GM21825 (cell line): ENCODE data around the gene PLPP7.

ENCODE experiments used
- ATAC-seq: cut with Tn5 transposase; IDR thresholded peaks from one replicate; pipeline ENCODE4 v1.9.1; 2021; ENCODE audit warnings: mild to moderate bottlenecking, moderate library complexity; ENCODE audit not compliant: unreplicated experiment

The PLPP7 gene

GRCh38 chr9:131280660-131281059, 8.9 kb upstream of the PLPP7 start:
- ATAC-seq, result no peak

GRCh38 chr9:131281119-131281965, 8.2 kb upstream of the PLPP7 start:
- ATAC-seq, result no peak

GRCh38 chr9:131282175-131282574, 7.3 kb upstream of the PLPP7 start:
- ATAC-seq, result no peak

GRCh38 chr9:131282688-131283422, 6.7 kb upstream of the PLPP7 start:
- ATAC-seq, result no peak

- ATAC-seq, result no peak
Observed at GRCh38 chr9:131284856-131285255, 4.7 kb upstream of the PLPP7 start.

GRCh38 chr9:131287359-131287758, 2.2 kb upstream of the PLPP7 start:
- no peak for ATAC-seq

GRCh38 chr9:131288217-131288616, 1.3 kb upstream of the PLPP7 start:
- ATAC-seq, result no peak

GRCh38 chr9:131290036-131290766, 678 bp downstream of the PLPP7 start:
- ATAC-seq, result no peak

- no peak for ATAC-seq
Observed at GRCh38 chr9:131290767-131291370, 1.3 kb downstream of the PLPP7 start.

GRCh38 chr9:131291795-131292315, 2.3 kb downstream of the PLPP7 start:
- ATAC-seq, result no peak

- ATAC-seq, result no peak
Observed at GRCh38 chr9:131292937-131293336, 3.4 kb downstream of the PLPP7 start.

GRCh38 chr9:131296460-131296859, 6.9 kb downstream of the PLPP7 start:
- no peak for ATAC-seq

GRCh38 chr9:131296906-131297500, 7.5 kb downstream of the PLPP7 start:
- no peak for ATAC-seq

- ATAC-seq, result no peak
Observed at GRCh38 chr9:131297903-131298302, 8.4 kb downstream of the PLPP7 start.

- ATAC-seq, result no peak
Observed at GRCh38 chr9:131298341-131298740, 8.8 kb downstream of the PLPP7 start.

- ATAC-seq, result no peak
Observed at GRCh38 chr9:131298816-131299215, 9.3 kb downstream of the PLPP7 start.

GRCh38 chr9:131299346-131299960, 9.9 kb downstream of the PLPP7 start:
- no peak for ATAC-seq

- no peak for ATAC-seq
Observed at GRCh38 chr9:131299961-131300347, 10.4 kb downstream of the PLPP7 start.

GRCh38 chr9:131300444-131300843, 10.9 kb downstream of the PLPP7 start:
- no peak for ATAC-seq
